Pulmonary artery endothelial cell (primary cell): ENCODE measurements around the gene GALC. TPM values are rescaled to one million over a fixed set of nuclear protein-coding genes. Genes with fewer than 3 reads are reported as not detected.
"Not testable (repeated sequence)": the region's sequence is repeated elsewhere in the genome, so short reads cannot be mapped to it uniquely, and the experiment has no call there.

Experiments
- DNase-seq: peaks from one replicate; pipeline ENCODE4 v3.0.0-alpha.2; 2011; ENCODE audit warnings: low read depth, low spot score
- total RNA-seq: library from RNA; depleted of rRNA; stranded (reverse); fragments of >200 nt; gene quantifications from 2 replicates; pipeline ENCODE4 v1.2.3, GENCODE V29; 2014

GALC gene
- 12.0 and 16.9 TPM in 2 replicates for total RNA-seq

GRCh38 chr14:87992718-87993628 lies at the start of gene GALC:
GALC (minus strand) TSS chr14:87993182; CDS start chr14:87993164, 18 bp downstream.
- peak; percentile 73 for DNase-seq

GRCh38 chr14:88040146-88040545 lies 47.2 kb upstream of the GALC start:
- DNase-seq, result no peak

GRCh38 chr14:88039197-88039596 lies 46.2 kb upstream of the GALC start:
- DNase-seq, result no peak

- no peak for DNase-seq
Measured at GRCh38 chr14:88037325-88037724, 44.3 kb upstream of the GALC start.

GRCh38 chr14:88036422-88036821 lies 43.4 kb upstream of the GALC start:
- DNase-seq, result no peak

- DNase-seq, result no peak
Measured at GRCh38 chr14:88034076-88034475, 41.1 kb upstream of the GALC start.

- no peak for DNase-seq
Measured at GRCh38 chr14:88032373-88032772, 39.4 kb upstream of the GALC start.

- DNase-seq, result no peak
Measured at GRCh38 chr14:88030892-88031291, 37.9 kb upstream of the GALC start.

- no peak for DNase-seq
Measured at GRCh38 chr14:88030079-88030478, 37.1 kb upstream of the GALC start.

GRCh38 chr14:88029500-88029899 lies 36.5 kb upstream of the GALC start:
- no peak for DNase-seq

GRCh38 chr14:88026890-88027289 lies 33.9 kb upstream of the GALC start:
- DNase-seq, result no peak

- DNase-seq, result no peak
Measured at GRCh38 chr14:88025313-88025712, 32.3 kb upstream of the GALC start.

- DNase-seq, result not testable (repeated sequence)
Measured at GRCh38 chr14:88024252-88025086, 31.5 kb upstream of the GALC start.

- DNase-seq, result no peak
Measured at GRCh38 chr14:88023658-88024187, 30.7 kb upstream of the GALC start.

- DNase-seq, result no peak
Measured at GRCh38 chr14:88017535-88017934, 24.6 kb upstream of the GALC start.

GRCh38 chr14:88016768-88017167 lies 23.8 kb upstream of the GALC start:
- DNase-seq, result no peak

GRCh38 chr14:88013750-88014349 lies 20.9 kb upstream of the GALC start:
- DNase-seq, result peak; percentile 40

- DNase-seq, result no peak
Measured at GRCh38 chr14:88012495-88012894, 19.5 kb upstream of the GALC start.

- no peak for DNase-seq
Measured at GRCh38 chr14:88010331-88010730, 17.3 kb upstream of the GALC start.

GRCh38 chr14:88009486-88009885 lies 16.5 kb upstream of the GALC start:
- no peak for DNase-seq

- DNase-seq, result no peak
Measured at GRCh38 chr14:88008039-88008742, 15.2 kb upstream of the GALC start.
